Measurements from ENCODE around the gene DEPDC5. TPM values are rescaled to one million over a fixed set of nuclear protein-coding genes. Genes with fewer than 3 reads are reported as not detected.
"Not testable (repeated sequence)": the region's sequence is repeated elsewhere in the genome, so short reads cannot be mapped to it uniquely, and the experiment has no call there.

The DEPDC5 gene
- polyA plus RNA-seq, 4 donors: 14.5 to 18.6 (median 16.8) TPM

DNA sequence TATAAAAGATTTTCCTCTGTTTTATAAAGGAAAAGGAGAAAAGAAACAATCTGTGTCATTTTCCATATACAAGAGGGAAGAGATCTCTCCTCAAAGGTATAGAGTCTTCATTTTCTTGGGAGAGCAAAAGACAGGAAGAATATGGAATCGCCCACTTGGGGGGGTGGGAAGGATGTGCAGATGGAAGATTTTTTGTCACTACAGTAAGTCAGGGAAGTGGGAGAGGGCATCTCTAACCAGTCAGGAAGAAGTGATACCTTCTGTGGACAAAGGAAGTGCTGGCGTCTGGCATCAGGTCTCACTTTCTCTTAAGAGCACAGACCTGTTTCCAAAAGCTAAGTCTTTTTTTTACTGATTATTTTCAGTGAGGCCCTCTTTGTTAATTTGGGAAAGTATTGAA, 5.3 kb upstream of the DEPDC5 start:
- DNase-seq (ENCODE audit: low read depth in 4 of 4, low spot score in 2 of 4): no peak

DNA sequence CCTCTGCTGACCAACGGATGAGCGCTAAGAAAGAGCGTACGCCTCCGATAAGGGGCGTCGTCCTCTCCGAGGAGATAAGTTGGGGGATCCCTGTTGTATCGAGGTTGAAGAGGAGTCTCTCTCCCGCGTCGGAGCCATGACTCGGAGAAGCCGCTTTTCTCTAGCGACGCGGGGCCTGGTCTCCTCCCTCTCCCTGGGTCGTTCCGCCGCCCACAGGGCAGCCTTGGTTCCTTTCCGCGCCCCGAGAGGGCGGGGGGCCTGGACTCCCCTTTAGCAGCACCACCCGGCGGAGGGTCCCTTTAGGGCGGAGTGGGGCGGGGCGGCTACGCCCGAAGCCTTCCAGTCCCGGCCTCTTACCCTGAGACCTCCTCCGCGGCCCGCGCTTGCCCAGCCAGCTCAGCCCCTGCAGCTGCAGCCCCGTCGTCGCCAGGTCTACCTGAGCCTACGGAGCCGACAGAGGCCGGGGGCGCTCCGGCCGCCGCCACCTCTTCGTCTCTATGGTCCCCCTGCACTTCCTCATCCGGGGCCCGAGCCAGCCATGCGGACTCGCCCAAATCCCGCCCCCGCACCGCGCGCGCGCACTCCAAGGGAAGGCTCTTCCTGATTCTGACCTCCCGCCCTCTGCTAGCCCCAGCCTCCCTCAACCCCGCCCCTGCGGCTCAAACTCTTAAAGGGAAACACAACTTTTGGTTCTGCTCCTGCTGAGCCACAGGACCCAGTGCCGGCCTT, 4.0 kb upstream of the DEPDC5 start, which contains the start of gene PRR14L:
Gene PRR14L (minus strand): TSS at position 497 of the 729 bp plus-strand sequence. CDS start 11,272 bp downstream, outside the sequence.
- peak; percentile 83 to 95 (median 89) for DNase-seq (ENCODE audit: low read depth in 4 of 4, low spot score in 2 of 4)

DNA sequence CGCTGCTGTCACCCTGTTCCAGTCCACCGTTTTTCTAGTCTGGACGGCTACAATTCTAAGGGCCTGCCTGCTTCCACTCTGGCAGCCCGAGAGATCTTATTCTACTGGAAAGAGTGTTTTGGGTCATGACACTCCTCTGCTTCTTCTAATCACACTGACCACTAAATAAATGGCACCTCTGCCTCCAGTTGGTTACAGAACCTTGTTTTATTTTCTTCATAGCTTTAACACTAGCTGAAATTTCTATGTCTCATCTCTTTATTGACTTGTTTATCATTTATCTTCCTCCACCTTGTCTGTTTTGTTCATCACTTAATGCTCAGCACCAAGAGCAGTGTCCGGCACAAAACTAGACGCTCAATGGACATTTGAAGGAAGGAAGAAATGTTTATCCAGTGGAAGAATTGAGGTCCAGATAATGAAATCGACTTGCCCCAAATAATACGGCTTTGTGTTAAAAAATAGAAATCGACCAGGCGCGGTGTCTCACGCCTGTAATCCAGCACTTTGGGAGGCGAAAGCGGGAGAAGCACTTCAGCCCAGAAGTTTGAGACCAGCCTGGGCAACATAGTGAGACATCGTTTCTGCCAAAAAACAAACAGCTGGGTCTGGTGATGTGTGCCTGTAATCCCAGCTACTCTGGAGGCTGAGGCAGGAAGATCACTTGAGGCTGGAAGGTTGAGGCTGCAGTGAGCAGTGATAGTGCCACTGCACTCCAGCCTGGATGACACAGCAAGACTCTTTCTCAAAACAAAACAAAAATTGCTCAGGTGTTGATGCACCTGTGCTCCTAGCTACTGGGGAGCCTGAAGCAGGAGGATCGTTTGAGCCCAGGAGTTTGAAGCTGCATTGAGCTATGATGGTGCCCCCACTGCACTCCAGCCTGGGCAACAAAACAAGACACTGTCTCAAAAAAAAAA, 3.2 kb upstream of the DEPDC5 start:
- no peak for DNase-seq (ENCODE audit: low read depth in 4 of 4, low spot score in 2 of 4)

DNA sequence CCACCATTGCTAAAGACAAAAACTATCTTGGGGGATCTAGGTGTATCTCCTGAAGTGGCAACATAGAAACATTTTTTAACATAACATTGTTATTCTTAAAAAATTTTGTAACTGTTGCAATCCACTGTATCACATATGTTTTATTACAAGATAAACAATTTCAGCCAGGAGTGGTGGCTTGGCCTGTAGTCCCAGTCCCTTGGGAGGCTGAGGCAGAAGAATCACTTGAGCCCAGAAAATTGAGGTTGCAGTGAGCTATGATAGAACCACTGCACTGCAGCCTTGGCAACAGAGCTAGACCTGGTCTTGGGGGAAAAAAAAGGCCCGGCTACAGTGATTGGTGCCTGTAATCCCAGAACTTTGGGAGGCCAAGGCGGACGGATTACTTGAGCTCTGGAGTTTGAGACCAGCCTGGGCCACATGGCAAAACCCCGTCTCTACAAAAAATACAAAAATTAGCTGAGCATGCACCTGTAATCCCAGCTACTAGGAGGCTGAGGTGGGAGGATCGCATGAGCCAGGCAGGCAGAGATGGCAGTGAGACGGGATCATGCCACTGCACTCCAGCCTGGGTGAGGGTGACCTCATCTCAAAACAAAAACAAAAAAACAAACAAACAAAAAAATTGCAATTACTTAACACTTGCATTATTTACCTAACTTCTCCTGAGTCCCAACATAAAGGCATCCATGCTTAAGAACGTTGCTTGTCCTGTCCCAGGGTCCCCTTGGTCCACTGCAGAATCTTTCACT, 1.5 kb upstream of the DEPDC5 start:
- DNase-seq (ENCODE audit: low read depth in 4 of 4, low spot score in 2 of 4): no peak

DNA sequence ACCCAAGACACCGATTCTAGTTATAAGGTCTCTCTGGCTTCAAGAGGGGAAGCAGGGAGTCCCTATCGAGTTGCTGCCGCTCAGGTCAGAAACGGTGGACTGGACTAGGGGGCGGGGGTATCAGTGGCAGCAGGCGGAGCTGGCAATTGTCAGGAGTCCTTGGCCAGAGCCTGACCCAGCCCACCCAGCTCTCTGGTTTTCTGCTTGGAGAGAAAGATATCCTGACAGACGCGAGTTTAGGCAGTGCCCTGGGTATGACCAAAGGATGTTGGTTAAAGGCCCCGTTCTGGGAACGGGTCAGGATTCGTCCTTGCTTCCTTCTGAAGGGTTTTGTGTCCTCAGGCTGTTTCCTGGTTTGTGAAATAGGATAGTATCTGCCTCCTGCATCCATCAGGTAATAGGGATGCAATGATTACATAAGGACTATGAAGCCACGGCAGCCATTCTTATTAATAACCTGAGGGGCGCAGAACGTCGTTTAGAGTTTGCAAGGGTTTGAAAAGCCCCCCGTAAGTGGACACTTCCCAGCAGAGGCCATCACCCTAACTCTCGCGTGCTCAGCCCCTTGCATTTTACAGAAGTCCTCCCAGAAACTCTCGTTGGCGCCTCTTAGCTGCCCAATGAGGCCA, 700 bp upstream of the DEPDC5 start:
- DNase-seq (ENCODE audit: low read depth in 4 of 4, low spot score in 2 of 4): peak in 1 of 4 donors; percentile 57

DNA sequence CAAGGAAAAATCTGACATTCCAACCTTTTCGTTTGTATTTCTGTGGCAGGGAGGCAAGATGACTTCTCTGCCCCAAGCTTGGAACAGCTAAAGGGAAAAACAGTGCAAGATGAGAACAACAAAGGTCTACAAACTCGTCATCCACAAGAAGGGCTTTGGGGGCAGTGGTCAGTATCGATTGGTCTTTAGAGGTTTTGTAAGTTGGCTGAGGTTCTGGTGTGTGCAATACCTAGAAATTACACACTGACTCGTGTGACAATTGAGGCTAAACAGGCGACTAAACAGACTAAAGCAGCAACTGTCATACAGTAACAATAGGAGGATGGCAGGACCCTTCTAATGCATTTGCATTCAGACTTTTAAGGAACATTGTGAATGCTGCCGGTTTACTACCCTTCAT, 994 bp downstream of the DEPDC5 start:
- DNase-seq (ENCODE audit: low read depth in 4 of 4, low spot score in 2 of 4): no peak

DNA sequence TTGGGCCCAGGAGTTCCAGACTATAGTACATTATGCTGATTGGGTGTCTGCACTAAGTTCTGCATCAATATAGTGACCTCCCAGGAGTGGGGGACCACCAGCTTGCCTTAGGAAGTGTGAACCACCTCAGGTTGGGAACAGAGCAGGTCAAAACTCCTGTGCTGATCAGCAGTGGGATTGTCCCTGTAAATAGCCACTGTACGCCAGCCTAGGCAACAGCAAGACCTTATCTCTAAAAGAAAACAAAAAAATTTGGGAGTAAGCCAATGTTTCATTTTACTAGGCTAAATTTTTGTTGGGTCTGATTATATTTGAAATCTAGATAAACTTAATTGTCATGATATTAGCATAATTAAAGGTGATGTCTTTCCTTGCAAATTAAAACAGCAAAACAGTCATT, 3.4 kb downstream of the DEPDC5 start:
- DNase-seq (ENCODE audit: low read depth in 4 of 4, low spot score in 2 of 4): no peak

DNA sequence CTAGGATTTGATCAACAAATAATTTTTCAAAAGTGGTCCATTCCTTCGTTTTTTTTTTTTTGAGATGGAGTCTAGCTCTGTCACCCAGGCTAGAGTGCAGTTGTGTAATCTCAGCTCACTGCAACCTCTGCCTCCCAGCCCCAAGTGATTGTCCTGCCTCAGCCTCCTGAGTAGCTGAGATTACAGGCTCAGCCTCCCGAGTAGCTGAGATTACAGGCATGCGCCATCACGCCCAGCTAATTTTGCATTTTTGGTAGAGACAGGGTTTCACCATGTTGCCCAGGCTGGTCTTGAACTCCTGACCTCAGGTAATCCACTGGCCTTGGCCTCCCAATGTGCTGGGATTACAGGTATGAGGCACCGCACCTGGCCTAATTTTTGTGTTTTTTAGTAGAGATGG, 5.0 kb downstream of the DEPDC5 start:
- DNase-seq (ENCODE audit: low read depth in 4 of 4, low spot score in 2 of 4): not testable (repeated sequence)

DNA sequence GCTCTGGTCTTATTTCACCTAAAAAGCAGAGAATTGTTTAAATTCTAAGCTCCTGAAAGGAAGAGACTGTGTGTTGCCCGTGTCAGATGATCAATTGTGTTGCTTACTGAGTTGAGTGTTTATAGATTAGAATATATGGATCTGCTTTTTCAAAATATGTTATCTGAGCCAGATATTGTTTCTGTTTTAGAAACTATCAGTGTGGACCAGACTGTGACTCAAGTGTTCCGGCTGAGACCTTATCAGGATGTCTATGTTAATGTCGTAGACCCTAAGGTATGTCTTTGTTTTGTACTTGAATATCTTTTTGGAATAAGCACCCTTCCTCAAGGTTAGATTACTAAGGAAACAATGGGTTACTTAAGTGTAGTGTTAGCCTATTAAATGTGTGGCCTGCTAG, 11.0 kb downstream of the DEPDC5 start:
- DNase-seq (ENCODE audit: low read depth in 4 of 4, low spot score in 2 of 4): no peak

DNA sequence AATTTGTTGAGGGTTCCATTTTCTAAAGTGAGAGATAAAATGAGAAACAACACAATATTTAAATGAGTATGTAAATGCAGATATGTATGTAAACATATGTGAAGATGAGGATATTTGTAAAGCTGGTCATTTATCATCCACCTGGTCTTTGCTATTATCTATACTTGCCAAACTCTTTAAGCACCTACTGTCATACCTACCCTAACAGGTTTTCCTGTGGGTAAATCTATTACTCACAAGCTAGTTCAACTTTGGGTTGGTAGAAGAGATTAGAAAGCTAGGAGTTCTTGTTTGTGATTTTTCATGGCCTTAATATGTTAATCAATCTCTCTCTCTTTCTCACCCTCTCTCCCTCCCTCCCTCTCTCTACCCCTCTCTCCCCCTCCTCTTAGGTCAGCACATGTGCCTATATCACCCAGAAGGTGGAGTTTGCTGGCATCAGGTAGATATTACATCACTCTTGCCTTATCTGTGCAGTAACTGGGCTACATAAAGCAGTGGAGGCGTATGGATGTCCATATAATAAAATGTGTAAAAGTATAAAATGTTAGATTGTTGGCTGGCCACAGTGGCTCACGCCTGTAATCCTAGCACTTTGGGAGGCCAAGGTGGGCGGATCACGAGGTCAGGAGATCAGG, 14.7 kb downstream of the DEPDC5 start:
- DNase-seq (ENCODE audit: low read depth in 4 of 4, low spot score in 2 of 4): no peak

DNA sequence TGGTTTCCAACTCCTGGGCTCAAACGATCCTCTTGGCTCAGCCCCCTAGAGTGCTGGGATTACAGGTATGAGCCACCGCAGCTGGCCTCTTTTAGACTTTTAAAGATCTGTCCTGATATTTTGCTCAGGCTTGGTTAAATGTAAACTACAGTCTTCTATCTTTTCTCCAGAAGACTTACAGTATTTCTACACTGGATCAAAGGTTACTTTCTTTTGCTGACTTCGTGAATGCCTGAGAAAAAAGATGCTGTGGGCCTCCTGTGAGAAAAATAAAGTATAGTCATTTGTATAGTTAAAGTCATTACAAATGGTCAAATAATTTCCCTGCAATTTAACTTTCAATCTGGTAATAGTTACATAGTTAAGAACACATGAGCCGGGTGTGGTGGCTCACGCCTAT, 19.6 kb downstream of the DEPDC5 start:
- DNase-seq (ENCODE audit: low read depth in 4 of 4, low spot score in 2 of 4): no peak

DNA sequence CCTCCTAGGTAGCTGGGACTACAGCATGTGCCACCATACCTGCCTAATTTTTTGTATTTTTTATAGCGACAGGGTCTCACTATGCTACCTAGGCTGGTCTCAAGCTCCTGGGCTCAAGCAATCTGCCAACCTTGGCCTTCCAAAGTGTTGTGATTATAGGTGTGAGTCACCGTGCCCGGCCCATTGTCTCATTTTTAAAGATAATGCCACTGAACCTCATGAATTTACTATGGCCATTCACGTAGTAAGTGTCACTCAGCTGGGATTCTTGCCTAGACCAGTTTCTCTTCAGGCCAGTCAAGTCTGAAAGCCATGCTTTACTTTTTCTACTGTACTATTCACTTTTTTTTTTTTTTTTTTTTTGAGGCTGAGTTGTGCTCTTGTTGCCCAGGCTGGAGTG, 22.4 kb downstream of the DEPDC5 start:
- DNase-seq (ENCODE audit: low read depth in 4 of 4, low spot score in 2 of 4): no peak

DNA sequence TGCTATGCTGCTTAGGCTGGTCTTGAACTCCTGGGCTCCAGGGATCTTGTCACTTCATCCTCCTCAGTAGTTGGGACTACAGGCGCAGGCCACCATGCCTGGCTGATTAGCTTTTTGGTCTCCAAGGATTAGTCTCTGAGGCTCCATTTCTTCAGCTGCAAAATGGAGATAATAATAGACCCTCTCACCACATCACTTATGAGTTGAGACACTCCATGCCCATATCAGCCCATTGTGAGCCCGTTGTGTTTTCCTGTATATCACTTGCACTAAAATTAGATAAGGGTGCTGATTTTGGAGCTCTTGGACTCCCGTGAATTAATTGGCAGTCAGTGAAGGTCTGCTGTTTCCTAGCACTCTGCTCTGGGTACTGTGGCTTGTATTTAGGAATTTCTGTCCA, 36.0 kb downstream of the DEPDC5 start:
- no peak for DNase-seq (ENCODE audit: low read depth in 4 of 4, low spot score in 2 of 4)

DNA sequence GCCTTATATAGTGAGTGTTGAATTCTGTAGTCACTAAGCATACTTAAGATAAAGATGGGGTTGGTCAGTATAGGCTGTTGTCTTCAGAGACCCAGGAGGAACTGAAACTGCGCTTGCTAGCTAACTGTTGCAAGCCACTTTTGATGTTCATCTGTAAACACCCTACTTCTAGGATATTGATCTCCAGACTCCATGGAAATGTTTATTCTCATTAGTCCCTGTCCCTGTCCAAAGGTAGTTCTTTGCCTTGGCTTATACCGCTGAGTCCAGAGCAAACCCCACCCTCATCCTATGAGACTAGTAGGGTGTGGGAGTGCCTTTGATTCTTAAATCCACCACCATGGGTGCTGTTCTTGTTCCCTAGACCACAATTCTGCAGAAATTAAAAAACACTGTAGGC, 36.4 kb downstream of the DEPDC5 start:
- no peak for DNase-seq (ENCODE audit: low read depth in 4 of 4, low spot score in 2 of 4)

DNA sequence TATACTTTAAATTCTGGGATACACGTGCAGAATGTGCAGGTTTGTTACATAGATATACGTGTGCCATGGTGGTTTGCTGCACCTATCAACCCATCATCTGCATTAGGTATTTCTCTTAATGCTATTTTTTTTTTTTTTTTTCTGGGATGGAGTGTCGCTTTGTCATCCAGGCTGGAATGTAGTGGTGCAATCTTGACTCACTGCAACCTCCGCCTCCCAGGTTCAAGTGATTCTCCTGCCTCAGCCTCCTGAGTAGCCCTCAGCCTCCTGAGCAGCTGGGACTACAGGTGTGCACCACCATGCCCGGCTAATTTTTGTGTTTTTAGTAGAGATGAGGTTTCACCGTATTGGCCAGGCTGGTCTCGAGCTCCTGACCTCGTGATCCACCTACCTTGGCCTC, 45.5 kb downstream of the DEPDC5 start:
- DNase-seq (ENCODE audit: low read depth in 4 of 4, low spot score in 2 of 4): not testable (repeated sequence)

DNA sequence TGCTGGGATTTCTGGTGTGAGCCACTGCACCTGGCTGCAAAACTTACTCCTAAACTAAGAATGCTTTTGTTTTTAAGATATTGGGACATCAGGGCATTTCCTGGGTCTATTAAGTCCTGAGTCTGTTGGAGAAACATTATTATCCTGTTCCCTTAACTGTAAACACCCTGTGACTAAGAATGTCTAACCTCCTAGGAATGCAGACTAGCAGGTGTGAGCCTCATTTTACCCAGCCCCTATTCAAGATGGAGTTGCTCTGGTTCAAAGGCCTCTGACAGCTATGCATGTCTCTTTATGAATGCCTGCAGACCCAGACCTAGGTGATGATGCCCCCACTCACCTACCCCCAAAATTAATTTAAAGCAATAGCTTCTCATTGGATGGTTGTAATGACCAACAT, 46.2 kb downstream of the DEPDC5 start:
- no peak for DNase-seq (ENCODE audit: low read depth in 4 of 4, low spot score in 2 of 4)

DNA sequence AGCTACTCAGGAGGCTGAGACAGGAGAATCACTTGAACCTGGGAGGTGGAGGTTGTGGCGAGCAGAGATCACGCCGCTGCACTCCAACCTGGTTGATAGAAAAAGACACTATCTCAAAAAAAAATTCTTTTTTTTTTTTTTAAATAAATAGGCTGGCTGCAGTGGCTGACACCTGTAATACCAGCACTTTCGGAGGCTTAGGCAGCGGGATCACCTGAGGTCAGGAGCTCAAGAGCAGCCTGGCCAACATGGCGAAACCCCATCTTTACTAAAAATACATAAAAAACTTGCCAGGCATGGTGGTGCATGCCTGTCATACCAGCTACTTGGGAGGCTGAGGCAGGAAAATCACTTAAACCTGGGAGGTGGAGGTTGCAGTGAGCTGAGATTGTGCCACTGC, 47.0 kb downstream of the DEPDC5 start:
- DNase-seq (ENCODE audit: low read depth in 4 of 4, low spot score in 2 of 4): not testable (repeated sequence)

DNA sequence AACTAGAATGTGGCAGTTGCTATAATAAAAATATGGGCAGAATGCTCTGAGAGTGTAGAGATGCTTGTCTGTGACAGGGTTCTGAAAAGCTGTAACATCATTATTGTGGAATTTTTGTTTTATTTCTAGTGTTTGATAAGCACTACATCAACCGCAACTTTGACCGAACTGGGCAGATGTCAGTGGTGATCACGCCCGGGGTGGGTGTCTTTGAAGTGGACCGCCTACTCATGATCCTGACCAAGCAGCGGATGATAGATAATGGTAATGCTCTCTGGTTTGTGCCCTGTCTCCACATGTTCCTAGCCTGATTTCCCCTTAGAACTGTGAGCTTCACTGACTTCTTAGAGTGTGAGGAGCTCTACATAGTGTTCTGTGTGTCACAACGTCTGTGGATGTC, 48.8 kb downstream of the DEPDC5 start:
- no peak for DNase-seq (ENCODE audit: low read depth in 4 of 4, low spot score in 2 of 4)

DNA sequence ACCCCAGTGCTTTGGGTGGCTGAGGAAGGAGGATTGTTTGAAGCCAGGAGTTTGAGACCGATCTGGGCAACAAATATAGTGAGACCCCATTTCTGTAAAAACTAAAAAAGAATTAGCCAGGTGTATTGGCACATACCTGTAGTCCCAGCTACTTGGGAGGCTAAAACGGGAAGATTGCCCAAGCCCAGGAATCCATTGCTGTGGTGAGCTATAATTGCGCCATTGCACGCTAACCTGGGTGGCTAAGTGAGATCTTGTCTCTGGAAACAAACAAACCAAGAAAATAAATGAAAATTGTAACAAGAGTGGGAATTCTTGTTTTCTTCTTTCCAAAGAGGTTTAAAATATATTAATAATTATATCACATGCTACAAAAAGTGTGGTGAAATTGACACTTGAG, 52.9 kb downstream of the DEPDC5 start:
- no peak for DNase-seq (ENCODE audit: low read depth in 4 of 4, low spot score in 2 of 4)

DNA sequence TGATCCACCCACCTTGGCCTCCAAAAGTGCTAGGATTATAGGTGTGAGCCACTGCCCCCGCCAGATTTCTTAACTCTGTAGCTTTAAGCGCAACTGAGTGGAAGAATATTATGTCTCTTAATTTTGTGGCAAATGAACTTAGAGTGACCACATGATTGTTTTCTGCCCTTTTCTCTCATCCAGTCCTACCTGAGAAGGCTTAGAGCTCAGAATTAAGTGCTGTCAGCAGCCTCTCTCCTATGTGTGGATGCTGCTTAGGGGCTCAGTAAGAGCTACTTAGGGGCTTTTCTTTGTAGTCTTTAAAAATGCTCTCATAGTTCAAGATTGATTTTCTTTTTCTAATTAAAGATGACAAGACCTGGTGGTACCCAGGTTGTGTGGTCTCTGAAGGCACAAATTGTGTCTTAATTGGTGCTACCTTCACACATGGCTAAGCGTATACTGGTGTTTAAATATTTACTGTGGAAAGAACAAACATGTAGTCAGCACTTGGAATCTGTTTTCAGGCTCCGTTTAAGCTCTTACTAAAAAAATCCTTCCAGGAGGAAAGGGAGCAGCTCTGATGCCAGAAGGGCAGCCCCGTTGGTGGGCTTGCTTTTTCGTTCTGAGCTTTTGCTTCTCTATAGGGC, 59.3 kb downstream of the DEPDC5 start:
- no peak for DNase-seq (ENCODE audit: low read depth in 4 of 4, low spot score in 2 of 4)

Data from left renal cortex interstitium (tissue), 4 donors.